Diencephalon (tissue), 1 donor: Measurements from ENCODE around the gene SLC7A11. TPM values are rescaled to one million over a fixed set of nuclear protein-coding genes. Genes with fewer than 3 reads are reported as not detected.

ENCODE experiments used
- total RNA-seq: library from RNA; depleted of rRNA; stranded (reverse); fragments of >200 nt; gene quantifications from one replicate; pipeline ENCODE4 v1.2.3, GENCODE V29; 2014

SLC7A11 gene
- 52.1 TPM for total RNA-seq

GRCh38 chr4:138242076-138242833 is at the start of gene SLC7A11:
SLC7A11 (minus strand) TSS chr4:138242349; CDS start chr4:138242069, 280 bp downstream.

